Erythroblast (primary cell): ENCODE data around the gene ELF1.
"Not testable (repeated sequence)": the region's sequence is repeated elsewhere in the genome, so short reads cannot be mapped to it uniquely, and the experiment has no call there.

ENCODE experiments used
- DNase-seq, 2 experiments: peaks; one replicate each; lab custom pipeline; 2025; lab: John Stamatoyannopoulos, UW
- GATA1 ChIP-seq: IDR thresholded peaks from 2 replicates; pipeline ENCODE4 v1.6.1; 2011; ENCODE audit warnings: low read depth, mild to moderate bottlenecking, control low read depth, low read length, moderate library complexity
- POLR2A ChIP-seq: IDR thresholded peaks from 2 replicates; pipeline ENCODE4 v1.6.1; 2011; ENCODE audit warnings: mild to moderate bottlenecking, low read length

The ELF1 gene

DNA sequence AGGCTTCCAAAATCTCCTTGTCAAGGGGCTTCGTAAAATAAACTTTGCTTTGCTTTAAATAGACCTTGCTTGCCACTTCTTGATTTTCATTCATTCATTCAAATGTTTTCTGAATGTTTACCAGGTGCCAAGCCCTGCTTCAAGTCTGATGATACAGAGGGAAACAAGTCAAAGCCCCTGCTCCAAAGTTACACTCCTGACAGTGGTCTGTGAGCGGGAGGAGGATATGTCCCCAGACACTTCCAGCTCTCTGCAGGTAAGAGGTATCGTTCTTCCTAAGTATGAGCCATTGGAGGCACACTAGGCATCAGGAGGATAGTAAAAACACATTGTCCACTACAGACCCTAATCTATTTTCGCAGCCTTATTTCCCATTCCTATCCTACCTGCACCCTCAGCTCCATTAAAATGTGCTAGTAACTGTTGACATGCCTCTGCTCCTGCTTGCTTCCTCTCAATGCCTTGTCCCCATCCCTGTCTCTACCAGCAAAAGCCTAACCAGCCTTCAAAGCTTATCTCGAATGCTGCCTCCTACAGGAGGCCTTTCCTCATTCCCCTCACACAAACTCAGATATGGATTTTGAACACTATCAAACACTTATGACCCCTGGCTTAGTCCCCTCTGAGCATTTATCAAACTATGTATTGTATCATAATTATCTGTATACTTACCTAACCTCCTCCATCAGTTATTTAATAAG, 36.0 kb upstream of the ELF1 start:
- DNase-seq, result peak; percentile 61 to 64
- no peak for TF ChIP-seq GATA1
- peak; percentile 16 for TF ChIP-seq POLR2A

- DNase-seq, result peak; percentile 73 to 81
- TF ChIP-seq POLR2A (no peak), GATA1 (no peak)
These were observed 35.2 kb upstream of the ELF1 start for GRCh38 chr13:41054212-41054877.

GRCh38 chr13:41053384-41053826, 34.3 kb upstream of the ELF1 start:
- no peak for DNase-seq
- no peak for TF ChIP-seq POLR2A
- no peak for TF ChIP-seq GATA1

GRCh38 chr13:41052441-41052840, 33.3 kb upstream of the ELF1 start:
- TF ChIP-seq GATA1 (no peak), POLR2A (no peak)
- DNase-seq, result no peak

DNA sequence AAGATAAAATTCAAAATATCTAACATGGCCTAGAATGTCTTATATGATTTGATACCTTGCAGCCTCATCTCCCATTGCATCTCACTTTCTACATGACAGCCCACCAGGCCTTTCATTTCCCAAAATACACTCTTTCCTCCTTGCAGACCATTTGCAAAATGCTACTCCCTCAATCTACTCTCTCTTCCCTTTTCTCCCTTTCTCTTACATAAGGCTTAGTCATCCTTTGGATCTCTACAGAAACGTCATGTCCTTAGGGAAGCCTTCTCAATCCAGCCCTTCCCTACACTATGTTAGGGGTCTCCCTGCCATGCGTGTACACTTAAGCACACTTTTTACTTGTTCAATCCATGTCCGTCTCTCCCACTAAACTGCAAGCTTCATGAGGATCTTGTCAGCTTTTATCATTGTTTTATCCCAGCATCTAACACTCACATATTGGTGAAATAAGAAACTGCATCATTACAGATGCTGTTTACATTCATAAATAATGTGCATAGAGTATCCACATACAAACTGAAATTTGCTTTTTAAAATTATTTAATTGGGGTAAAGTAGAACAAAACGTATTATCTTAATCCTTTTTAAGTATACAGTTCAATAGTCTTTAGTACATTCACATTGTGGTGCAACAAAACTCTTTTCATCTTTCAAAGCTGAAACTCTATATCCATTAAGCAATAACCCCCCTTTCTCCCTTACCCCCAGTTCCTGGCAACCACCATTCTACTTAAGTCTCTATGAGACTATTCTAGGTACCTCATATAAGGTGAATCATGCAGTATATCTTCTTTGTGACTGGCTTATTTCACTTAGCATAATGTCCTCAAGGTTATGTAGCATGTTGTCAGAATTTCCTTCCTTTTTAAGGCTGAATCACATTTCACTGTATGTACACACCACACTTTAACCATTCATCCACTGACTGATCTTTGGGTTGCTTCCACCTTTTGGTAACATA, 30.6 kb upstream of the ELF1 start:
- TF ChIP-seq POLR2A, result no peak
- TF ChIP-seq GATA1, result no peak
- no peak for DNase-seq

GRCh38 chr13:41048640-41049039, 29.5 kb upstream of the ELF1 start:
- TF ChIP-seq GATA1 (no peak), POLR2A (no peak)
- DNase-seq, result no peak

DNA sequence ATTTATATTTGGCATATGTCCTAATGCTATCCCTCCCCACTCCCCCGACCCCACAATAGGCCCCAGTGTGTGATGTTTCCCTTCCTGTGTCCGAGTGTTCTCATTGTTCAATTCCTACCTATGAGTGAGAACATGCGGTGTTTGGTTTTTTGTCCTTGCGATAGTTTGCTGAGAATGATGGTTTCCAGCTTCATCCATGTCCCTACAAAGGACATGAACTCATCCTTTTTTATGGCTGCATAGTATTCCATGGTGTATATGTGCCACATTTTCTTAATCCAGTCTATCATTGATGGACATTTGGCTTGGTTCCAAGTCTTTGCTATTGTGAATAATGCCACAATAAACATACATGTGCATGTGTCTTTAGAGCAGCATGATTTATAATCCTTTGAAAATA, 23.3 kb upstream of the ELF1 start:
- not testable (repeated sequence) for DNase-seq

DNA sequence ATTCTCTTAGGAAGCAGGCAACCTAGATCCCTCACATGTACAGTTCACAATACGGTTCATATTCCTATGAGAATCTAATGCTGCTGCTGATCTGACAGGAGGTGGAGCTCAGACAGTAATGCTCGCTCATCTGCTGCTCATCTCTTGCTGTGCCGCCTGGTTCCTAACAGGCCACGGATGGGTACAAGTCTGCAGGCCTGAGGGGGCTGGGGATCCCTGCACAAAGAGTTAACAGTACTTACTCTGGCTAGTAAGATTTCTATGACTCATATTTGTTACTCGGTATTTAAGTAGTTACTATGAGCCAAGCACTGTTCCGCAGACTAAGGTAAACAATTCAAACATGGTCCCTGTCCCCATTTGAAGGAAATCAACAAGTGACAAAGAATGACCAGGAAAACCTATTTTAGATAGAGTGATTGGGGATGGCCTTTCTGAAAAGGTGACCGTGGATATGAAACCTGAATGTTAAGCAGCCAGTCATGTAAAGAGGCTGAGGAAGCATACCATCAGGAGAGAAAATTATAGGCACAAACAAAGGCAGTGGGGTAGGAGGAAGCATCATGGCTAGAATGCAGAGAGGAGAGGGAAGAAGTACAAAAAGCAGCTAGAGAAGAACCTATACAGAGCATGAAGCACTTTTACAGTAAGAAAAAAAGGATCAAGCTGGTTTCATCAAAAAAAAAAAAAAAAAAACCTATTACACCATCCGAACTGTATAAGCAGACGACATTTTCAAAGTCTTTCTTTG, 21.6 kb upstream of the ELF1 start:
- TF ChIP-seq POLR2A (no peak), GATA1 (no peak)
- DNase-seq, result no peak

DNA sequence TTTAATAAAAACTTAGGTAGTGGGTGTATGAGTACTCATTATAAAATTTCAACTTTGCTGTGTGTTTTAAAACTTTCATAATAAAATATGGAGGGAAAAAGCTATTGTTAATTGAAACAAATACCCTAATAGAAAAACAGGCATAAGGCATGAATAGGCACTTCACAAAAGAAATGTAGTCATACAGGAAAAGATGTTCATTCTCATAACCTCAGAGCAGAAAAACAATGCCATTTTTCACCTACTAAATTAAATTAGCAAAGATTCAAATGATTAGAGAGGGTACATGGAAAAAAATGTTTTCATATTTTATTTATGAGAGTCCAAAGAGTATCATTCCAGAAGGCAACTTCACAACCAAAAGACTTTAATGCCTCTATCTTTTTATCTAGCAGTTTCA, 20.6 kb upstream of the ELF1 start:
- DNase-seq, result no peak
- no peak for TF ChIP-seq POLR2A
- TF ChIP-seq GATA1, result no peak

- not testable (repeated sequence) for DNase-seq
These were observed 17.4 kb upstream of the ELF1 start for GRCh38 chr13:41036557-41036956.

GRCh38 chr13:41034881-41035280, 15.8 kb upstream of the ELF1 start:
- DNase-seq, result no peak
- no peak for TF ChIP-seq GATA1
- no peak for TF ChIP-seq POLR2A

DNA sequence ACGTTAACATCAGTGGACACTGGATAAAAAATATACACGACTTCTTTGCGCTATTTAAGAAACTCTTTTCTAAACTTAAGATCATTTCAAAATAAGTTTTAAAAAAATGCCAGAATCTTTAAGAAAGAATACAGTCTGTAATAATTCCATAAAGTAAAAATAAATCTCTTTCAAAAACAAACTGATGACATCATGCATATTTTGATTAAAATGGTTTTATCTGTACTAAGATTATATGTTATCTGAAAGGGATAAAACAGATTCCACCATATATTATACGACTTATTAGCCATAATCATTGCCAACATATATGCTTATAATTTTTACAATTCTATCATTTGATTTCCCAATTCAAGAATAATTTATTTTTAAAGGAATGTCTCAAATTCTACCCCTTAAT, 15.3 kb upstream of the ELF1 start:
- no peak for TF ChIP-seq POLR2A
- TF ChIP-seq GATA1, result no peak
- DNase-seq, result no peak

DNA sequence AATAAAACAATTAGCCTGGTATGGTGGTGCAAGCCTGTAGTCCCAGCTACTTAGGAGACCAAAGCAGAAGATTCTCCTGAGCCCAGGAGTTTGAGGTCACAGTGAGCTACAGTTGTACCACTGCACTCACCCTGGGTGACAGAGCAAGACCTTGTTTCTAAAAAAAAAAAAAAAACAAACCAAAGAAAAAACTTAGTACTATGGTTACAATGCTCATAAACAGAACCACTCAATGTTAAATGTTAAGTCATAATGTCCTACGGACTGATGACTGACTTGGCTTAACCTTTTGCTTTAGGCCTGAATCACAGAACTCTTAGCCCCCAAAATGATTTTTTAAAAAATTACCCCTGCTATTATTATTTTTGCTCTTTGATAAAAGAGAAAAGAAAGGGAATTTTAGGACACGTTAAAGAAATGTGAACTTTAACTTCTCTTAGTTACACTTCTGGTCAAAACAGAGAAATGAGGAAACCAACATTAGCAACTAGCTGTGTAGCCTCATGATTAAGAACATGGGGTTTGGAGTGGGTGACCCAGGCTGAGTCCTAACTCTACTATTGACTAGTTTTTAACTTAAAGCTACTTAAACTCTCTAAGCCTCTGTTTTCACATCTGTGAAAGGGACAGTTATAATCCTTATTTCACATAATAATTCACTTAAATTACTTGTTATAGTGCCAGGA, 13.7 kb upstream of the ELF1 start:
- no peak for DNase-seq
- TF ChIP-seq POLR2A, result no peak
- no peak for TF ChIP-seq GATA1
